ENCODE data around the gene HPGDS.
"Not testable (repeated sequence)": the region's sequence is repeated elsewhere in the genome, so short reads cannot be mapped to it uniquely, and the experiment has no call there.

The HPGDS gene

GRCh38 chr4:94342694-94343093 lies at the start of gene HPGDS:
Gene HPGDS (minus strand): TSS chr4:94342836. CDS start chr4:94334629, 8,207 bp downstream.
- DNase-seq, result peak in 3 of 56 donors; percentile 6 to 11 (median 7)

- peak in 1 of 56 donors; percentile 2 for DNase-seq
Measured at GRCh38 chr4:94390804-94391410, 48.3 kb upstream of the HPGDS start.

- DNase-seq, result no peak
Measured at GRCh38 chr4:94389595-94390267, 47.1 kb upstream of the HPGDS start.

GRCh38 chr4:94387965-94388364 lies 45.3 kb upstream of the HPGDS start:
- DNase-seq, result not testable (repeated sequence)

GRCh38 chr4:94385452-94385851 lies 42.8 kb upstream of the HPGDS start:
- not testable (repeated sequence) for DNase-seq

- DNase-seq, result not testable (repeated sequence)
Measured at GRCh38 chr4:94382891-94383290, 40.3 kb upstream of the HPGDS start.

- no peak for DNase-seq
Measured at GRCh38 chr4:94378047-94378446, 35.4 kb upstream of the HPGDS start.

GRCh38 chr4:94377294-94377693 lies 34.7 kb upstream of the HPGDS start:
- DNase-seq, result no peak

GRCh38 chr4:94375364-94375763 lies 32.7 kb upstream of the HPGDS start:
- no peak for DNase-seq

- no peak for DNase-seq
Measured at GRCh38 chr4:94373752-94374151, 31.1 kb upstream of the HPGDS start.

- no peak for DNase-seq
Measured at GRCh38 chr4:94372991-94373390, 30.4 kb upstream of the HPGDS start.

- no peak for DNase-seq
Measured at GRCh38 chr4:94372228-94372978, 29.8 kb upstream of the HPGDS start.

- DNase-seq, result no peak
Measured at GRCh38 chr4:94371290-94371689, 28.7 kb upstream of the HPGDS start.

GRCh38 chr4:94370533-94371254 lies 28.1 kb upstream of the HPGDS start:
- no peak for DNase-seq

- no peak for DNase-seq
Measured at GRCh38 chr4:94369046-94369445, 26.4 kb upstream of the HPGDS start.

- no peak for DNase-seq
Measured at GRCh38 chr4:94368459-94368858, 25.8 kb upstream of the HPGDS start.

GRCh38 chr4:94365304-94365703 lies 22.7 kb upstream of the HPGDS start:
- DNase-seq, result no peak

GRCh38 chr4:94364527-94364926 lies 21.9 kb upstream of the HPGDS start:
- no peak for DNase-seq

GRCh38 chr4:94363136-94363655 lies 20.6 kb upstream of the HPGDS start:
- no peak for DNase-seq

GRCh38 chr4:94359838-94360237 lies 17.2 kb upstream of the HPGDS start:
- no peak for DNase-seq

- no peak for DNase-seq
Measured at GRCh38 chr4:94359221-94359620, 16.6 kb upstream of the HPGDS start.

GRCh38 chr4:94358101-94358500 lies 15.5 kb upstream of the HPGDS start:
- DNase-seq, result no peak

All from amygdala (tissue), 56 donors.